NCI-H345 treated with DMSO at 0.1 percent for 48 hours (cell line): ENCODE results near the gene SSB.
"Not testable (repeated sequence)": the region's sequence is repeated elsewhere in the genome, so short reads cannot be mapped to it uniquely, and the experiment has no call there.

ENCODE experiments used
- DNase-seq: peaks from one replicate; lab custom pipeline; 2025; ENCODE audit not compliant: unreplicated experiment; lab: John Stamatoyannopoulos, UW

The SSB gene

GRCh38 chr2:169798718-169799592 is at the start of gene SSB:
TSS of gene SSB (plus strand) at chr2:169798871. CDS start at chr2:169800961, 2,090 bp downstream.
- DNase-seq = peak; percentile 90

- DNase-seq = no peak
These were observed 45.9 kb upstream of the SSB start for GRCh38 chr2:169752752-169753151.

- DNase-seq = no peak
These were observed 43.4 kb upstream of the SSB start for GRCh38 chr2:169755083-169755870.

- no peak for DNase-seq
These were observed 42.3 kb upstream of the SSB start for GRCh38 chr2:169756342-169756741.

GRCh38 chr2:169757356-169757755 is 41.3 kb upstream of the SSB start:
- DNase-seq = no peak

GRCh38 chr2:169757778-169758177 is 40.9 kb upstream of the SSB start:
- no peak for DNase-seq

GRCh38 chr2:169759987-169760386 is 38.7 kb upstream of the SSB start:
- no peak for DNase-seq

- DNase-seq = not testable (repeated sequence)
These were observed 37.9 kb upstream of the SSB start for GRCh38 chr2:169760798-169761197.

- no peak for DNase-seq
These were observed 37.3 kb upstream of the SSB start for GRCh38 chr2:169761251-169761969.

- DNase-seq = no peak
These were observed 36.7 kb upstream of the SSB start for GRCh38 chr2:169761970-169762292.

- DNase-seq = no peak
These were observed 33.1 kb upstream of the SSB start for GRCh38 chr2:169765523-169765922.

- DNase-seq = peak; percentile 6
These were observed 31.3 kb upstream of the SSB start for GRCh38 chr2:169767243-169767888.

GRCh38 chr2:169768262-169768995 is 30.2 kb upstream of the SSB start:
- no peak for DNase-seq

GRCh38 chr2:169771021-169771420 is 27.6 kb upstream of the SSB start:
- DNase-seq = no peak

- DNase-seq = no peak
These were observed 27.1 kb upstream of the SSB start for GRCh38 chr2:169771612-169772011.

GRCh38 chr2:169772651-169773050 is 26.0 kb upstream of the SSB start:
- DNase-seq = no peak

GRCh38 chr2:169775354-169775753 is 23.3 kb upstream of the SSB start:
- DNase-seq = no peak

- DNase-seq = no peak
These were observed 22.9 kb upstream of the SSB start for GRCh38 chr2:169775765-169776164.

- no peak for DNase-seq
These were observed 22.4 kb upstream of the SSB start for GRCh38 chr2:169776252-169776761.

GRCh38 chr2:169778446-169778845 is 20.2 kb upstream of the SSB start:
- DNase-seq = no peak
